Central memory CD4-positive, alpha-beta T cell (primary cell): ENCODE results near the gene SRP14.
"Not testable (repeated sequence)": the region's sequence is repeated elsewhere in the genome, so short reads cannot be mapped to it uniquely, and the experiment has no call there.

Source experiments
- DNase-seq: peaks from one replicate; pipeline ENCODE4 v3.0.0; 2022

The SRP14 gene

GRCh38 chr15:40016224-40016865, 22.6 kb downstream of the SRP14 start:
- DNase-seq = no peak

GRCh38 chr15:40014390-40014789, 24.6 kb downstream of the SRP14 start:
- no peak for DNase-seq

GRCh38 chr15:40013372-40013771, 25.6 kb downstream of the SRP14 start:
- DNase-seq = not testable (repeated sequence)

GRCh38 chr15:40011303-40011702, 27.7 kb downstream of the SRP14 start:
- no peak for DNase-seq

- no peak for DNase-seq
These were observed 28.3 kb downstream of the SRP14 start for GRCh38 chr15:40010686-40011085.

- DNase-seq = no peak
These were observed 30.8 kb downstream of the SRP14 start for GRCh38 chr15:40008061-40008765.

GRCh38 chr15:40006646-40007045, 32.3 kb downstream of the SRP14 start:
- DNase-seq = no peak

GRCh38 chr15:40006003-40006402, 33.0 kb downstream of the SRP14 start:
- DNase-seq = no peak

GRCh38 chr15:40003116-40003916, 35.7 kb downstream of the SRP14 start:
- DNase-seq = no peak

- DNase-seq = no peak
These were observed 36.7 kb downstream of the SRP14 start for GRCh38 chr15:40002295-40002694.

- DNase-seq = no peak
These were observed 39.3 kb downstream of the SRP14 start for GRCh38 chr15:39999538-40000200.

- DNase-seq = no peak
These were observed 40.4 kb downstream of the SRP14 start for GRCh38 chr15:39998511-39999077.

GRCh38 chr15:39997639-39998038, 41.3 kb downstream of the SRP14 start:
- no peak for DNase-seq

GRCh38 chr15:39997031-39997430, 42.0 kb downstream of the SRP14 start:
- no peak for DNase-seq

GRCh38 chr15:39996228-39996627, 42.8 kb downstream of the SRP14 start:
- not testable (repeated sequence) for DNase-seq

- DNase-seq = not testable (repeated sequence)
These were observed 46.0 kb downstream of the SRP14 start for GRCh38 chr15:39992953-39993352.

GRCh38 chr15:39990706-39991105, 48.3 kb downstream of the SRP14 start:
- DNase-seq = no peak

GRCh38 chr15:39987821-39988220, 51.2 kb downstream of the SRP14 start:
- no peak for DNase-seq
